GM19397 (cell line): ENCODE measurements around the gene CD52.
"Not testable (repeated sequence)": the region's sequence is repeated elsewhere in the genome, so short reads cannot be mapped to it uniquely, and the experiment has no call there.

Experiments used
- ATAC-seq: cut with Tn5 transposase; IDR thresholded peaks from one replicate; pipeline ENCODE4 v1.9.1; 2021; ENCODE audit warnings: mild to moderate bottlenecking, moderate library complexity; ENCODE audit not compliant: unreplicated experiment

The CD52 gene

DNA sequence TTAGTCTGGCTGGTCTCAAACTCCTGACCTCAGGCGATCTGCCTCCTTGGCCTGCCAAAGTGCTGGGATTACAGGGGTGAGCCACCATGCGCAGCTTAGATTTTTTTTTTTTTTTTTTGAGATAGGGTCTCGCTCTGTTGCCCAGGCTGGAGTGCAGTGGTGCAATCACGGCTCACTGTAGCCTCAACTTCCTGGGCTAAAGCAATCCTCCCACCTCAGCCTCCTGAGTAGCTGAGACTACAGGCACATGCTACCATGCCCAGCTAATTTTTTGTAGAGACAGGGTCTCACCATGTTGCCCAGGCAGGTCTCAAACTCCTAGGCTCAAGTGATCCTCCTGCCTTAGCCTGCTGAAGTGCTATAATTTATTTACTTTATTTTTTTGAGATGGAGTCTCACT, 11.6 kb downstream of the CD52 start:
- ATAC-seq: not testable (repeated sequence)

DNA sequence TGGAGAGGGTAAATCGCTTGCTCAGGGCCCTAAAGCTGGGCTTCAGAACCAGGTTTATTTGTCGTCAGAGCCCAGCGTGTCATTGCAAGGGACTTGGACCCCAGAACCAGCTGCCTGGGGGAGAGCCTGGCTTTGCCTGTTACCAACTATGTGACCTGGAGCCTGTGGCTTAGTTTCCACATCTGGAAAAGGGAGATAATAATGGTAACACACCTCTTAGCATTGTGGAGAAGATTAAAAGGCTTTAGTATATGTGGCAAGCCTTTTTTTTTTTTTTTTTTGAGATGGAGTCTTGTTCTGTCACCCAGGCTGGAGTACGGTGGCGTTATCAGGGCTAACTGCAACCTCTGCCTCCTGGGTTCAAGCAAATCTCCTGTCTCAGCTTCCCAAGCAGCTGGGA, 12.5 kb downstream of the CD52 start:
- no peak for ATAC-seq

DNA sequence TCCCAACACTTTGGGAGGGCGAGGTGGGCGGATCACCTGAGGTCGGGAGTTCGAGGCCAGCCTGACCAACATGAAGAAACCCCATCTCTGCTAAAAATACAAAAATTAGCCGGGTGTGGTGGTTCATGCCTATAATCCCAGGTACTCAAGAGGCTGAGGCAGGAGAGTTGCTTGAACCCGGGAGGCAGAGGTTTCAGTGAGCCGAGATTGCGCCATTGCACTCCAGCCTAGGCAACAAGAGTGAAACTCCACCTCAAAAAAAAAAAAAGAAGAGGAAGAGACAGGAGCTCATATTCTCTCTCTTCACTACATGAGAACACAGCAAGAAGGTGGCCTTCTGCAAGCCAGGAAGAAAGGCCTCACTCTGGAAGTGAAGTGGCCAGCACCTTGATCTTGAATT, 15.6 kb downstream of the CD52 start:
- not testable (repeated sequence) for ATAC-seq

DNA sequence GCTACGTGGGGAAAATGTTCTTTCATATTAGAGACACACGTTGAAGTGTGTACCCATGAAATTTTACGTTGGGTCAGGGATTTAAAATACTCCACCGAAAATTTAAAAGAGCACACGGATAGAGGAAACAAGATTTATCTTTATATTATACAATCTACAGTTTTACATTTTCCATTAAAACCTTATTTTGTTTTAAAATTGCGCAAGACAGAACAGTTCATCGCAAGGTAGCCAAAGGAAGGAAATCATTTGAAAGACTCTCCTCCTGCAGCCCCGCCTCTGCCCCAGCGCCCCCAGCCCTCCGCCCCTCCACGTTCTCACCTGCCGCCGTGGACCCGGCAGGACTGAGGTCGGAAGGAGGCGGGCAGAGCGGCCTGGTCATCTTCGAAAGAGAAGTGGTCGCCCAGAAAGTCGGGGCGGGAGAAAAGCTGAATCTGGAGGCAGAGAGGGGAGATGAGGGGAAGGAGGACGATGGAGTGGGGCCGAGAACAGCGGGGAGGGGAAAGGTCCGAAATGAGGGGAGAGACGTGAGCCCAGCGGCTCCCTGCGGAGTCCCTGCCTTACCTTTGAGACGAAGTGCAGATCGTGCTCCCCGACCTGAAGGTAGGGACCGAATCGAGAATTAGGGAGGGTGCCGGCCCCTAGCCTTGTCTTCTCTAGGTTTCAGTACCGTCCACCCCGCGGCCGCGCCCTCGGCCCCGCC, 18.2 kb downstream of the CD52 start:
- no peak for ATAC-seq

DNA sequence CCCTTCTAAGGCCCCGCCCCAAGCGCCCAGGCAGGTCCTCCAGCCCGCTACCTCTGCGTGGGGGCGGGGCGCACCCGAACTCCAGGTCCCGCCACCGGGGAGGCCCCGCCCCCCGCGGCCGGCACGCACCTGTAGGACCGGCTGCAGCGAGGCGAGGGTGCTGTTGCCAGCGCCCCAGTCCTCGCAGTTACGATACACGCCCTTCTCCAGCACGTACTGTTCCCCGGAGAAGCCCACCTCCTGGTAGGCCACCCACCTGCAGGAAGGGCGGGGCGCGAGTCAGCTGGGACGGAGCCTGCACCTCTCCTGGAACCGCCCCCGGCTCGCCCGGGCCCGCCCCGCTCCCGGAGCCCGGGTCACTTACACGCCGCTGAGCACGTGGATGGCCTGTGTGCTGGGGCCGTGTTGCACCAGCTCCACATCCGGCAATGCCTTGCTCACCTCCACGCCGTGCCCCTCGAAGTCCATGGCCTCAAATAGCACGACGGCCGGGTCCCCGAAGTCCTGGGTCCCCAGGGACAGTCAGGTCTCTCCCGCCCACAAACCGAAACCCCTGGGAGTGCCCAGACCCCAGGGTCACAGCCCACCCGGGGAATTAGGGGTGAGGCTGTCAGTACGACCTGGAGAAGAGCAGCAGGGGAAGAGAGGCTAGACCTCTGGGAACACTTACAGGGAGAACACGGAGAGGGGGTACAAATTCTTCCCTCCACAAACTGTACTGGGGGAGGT, 18.9 kb downstream of the CD52 start:
- ATAC-seq: no peak

DNA sequence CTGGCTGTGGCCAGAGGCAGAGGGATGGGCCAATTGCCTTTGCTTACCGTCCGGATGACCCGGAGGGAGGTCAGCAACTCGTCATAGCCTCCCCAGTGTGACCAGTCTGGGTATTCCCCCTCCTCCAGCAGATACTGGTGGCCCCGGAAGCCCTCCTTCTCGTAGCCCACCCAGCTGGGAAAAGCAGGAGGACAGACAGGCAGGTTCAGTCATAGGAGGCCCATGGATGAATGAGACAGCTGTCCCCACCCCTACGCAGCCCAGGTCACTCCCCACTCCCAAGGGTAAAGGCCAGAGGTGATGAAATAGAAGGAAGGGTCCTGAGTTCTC, 19.4 kb downstream of the CD52 start:
- no peak for ATAC-seq

DNA sequence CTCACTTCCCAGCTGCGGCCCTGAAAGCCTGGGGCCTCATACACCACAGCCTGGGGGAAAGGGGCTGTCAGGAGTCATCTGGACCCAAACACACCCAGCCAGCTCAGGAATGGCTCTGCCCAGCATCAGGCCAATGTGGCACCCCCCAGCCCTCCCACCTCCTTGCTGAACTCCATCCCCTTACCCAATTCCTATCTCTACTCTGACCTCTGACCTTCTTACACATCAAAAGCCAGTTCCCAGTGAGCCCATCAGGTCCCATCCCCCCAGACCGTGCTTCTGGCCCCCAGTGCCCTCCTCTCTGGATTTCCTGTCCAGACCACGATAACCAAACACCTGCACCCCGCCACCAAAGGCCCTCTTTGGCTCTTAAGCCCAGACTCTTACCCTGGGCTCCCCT, 19.9 kb downstream of the CD52 start:
- no peak for ATAC-seq

DNA sequence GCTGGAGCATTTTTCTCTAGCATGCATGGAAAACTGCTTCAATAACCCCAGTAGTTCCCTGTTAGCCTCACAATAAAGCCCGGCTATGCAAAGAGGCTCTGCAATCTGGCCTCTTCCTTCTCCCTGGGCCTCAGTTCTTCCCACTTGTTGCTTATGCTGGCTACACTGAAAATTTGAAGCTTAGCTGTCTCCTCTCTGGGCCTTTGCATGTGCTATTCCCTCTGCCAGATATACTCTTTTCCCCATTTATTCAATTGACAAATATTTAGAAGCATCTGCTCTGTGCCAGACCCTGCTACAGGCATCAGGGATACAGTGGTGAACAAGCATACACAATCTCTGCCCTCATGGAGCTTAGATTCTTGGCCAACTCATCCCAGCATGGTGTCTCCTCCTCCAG, 20.9 kb downstream of the CD52 start:
- no peak for ATAC-seq

DNA sequence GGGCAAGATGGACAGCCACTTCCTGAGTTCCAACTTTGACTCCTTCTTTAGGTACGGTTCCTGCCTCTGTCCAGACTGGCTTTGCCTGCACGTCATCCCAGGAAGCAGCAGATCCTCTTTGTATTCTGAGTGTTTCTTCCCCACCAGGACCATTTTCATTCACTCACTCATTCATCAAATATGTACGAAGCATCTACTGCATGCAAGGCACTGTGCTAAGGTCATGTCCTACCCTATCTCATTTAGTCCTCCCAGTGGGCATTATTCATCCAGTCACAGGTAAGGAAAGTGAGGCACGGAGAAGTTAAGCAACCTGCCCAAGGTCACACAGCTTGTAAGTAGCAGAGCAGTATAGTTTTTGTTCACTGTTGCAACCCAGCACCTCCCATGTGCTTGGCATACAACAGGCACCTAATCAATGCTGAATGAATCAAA, 22.3 kb downstream of the CD52 start:
- ATAC-seq: no peak

DNA sequence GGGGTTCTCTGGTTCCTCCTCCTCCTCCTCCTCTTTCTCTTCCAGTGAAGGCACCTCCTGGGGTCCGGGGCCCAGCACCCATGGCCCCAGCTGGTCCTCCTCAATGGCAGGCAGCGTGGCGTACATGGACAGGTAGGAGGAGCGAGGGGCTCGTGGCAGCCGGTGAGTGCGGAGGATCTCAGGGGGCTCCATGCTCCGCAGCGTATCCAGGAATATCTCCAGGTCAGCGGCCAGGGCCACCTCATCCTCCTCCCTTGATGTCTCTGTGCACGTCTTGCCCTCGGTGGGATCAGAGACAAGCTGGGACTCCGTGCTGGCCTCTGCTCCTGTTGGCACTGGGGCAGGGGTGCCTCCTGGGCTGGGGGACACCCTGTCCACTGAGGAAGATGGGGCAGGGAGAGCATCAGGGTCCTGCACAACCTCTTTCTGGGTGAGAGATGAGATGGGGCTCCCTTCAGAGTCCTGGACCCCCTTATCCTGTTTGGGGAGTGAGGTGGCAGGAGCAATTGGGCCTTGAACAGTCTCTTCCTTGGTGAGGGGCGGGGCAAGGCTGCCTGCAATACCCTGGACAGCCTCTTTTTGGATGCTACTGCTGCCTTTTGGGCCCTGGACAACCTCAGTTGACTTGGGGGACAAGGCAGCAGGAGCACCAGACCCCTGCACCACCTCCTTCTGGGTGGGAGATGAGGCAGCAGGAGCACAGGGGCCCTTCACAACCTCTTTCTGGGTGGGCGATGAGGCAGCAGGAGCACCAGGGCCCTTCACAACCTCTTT, 26.6 kb downstream of the CD52 start:
- ATAC-seq: no peak

DNA sequence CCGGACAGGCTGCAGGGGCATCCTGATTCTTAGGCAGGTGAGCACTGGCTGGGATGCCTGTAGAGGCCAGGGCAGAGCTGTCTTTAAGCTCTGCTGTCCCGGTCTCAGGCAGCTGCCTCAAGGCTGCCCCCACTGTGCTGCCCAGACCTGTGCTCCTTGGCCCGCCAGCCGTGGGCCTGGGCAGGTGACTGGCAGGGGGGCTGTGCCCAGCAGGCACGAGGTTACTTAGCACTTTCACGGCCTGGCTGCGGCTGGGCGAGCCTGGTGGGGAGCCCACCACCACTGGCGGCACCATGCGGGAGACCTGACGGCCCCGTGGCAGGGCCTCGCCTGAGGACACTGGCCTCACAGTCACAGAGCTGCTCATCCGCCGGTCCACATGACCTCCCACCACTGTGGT, 28.0 kb downstream of the CD52 start:
- ATAC-seq: no peak

DNA sequence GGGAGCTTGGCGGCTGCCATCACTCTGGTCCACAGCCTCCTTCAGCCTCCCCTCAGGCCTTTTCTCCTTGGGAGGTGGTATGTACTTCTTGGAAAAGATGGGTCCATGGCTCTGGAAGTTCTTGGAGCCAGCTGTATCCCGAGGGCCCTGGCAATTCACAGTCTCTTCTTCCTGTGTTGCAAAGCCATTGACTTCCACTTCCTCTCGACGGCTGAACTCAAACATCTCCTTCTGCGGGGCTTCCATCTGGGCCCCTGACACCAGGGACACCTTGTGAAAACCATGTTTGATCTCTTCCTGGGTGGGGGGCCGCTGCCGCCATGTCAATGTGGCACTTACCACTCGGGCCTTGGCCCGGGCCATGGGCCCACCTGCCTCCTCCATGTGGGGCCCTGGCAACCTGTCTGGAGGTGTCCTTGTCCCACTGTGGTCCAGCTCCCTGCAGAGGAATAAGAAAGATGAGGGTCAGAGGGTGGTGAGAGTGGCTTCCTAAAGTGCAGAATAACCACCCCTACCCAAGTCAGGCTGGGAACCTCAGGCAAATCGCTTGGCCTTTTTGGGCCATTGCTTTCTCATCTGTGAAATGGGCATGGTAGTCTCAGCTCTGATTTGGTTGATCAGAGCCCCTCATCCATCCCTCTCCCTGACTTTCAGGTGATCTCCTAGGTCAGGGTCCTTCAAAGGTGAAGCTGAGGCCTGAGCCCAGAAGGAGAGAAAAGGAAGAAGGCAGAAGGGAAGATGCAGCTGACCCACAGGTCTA, 28.7 kb downstream of the CD52 start:
- no peak for ATAC-seq

DNA sequence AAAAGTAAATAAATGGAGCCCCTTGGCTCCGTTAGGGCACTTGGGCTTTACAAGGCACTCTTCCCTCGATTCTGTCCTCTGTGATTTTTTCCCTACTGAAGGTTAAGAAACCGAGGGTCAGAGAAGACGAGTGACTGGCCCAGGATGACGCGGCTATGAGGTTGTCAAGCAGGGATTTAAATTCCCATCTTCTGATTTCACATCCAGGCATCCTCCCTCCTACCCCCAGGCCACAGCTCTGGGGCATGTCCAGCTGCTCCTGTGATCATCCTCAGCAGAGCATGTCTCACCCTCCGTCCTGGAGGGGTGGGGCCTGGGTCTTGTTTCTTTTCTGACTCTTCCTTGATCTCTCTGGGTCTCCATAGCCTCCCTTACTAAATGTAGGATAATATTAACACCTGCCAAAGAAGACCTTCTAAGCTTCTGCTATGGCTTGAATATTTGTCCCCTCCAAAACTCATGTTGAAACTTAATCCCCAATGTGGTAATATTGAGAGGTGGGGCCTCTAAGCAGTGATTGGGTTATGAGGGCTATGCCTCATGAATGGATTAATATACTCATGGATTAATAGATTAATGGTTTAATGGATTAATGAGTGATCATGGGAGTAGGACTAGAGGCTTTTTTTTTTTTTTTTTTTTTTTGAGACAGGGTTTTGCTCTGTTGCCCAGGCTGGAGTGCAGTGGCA, 31.6 kb downstream of the CD52 start:
- ATAC-seq: no peak

DNA sequence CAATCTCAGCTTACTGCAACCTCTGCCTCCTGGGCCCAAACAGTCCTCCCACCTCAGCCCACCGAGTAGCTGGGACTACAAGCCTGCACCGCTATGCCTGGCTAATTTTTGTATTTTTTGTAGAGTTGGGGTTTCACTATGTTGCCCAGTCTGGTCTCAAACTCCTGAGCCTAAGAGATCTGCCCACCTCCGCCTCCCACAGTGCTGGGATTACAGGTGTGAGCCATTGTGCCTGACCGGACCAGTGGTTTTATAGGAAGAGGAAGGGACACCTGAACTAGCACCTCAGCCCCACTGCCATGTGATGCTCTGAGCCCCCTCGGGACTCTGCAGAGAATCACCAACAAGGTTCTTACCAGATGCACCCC, 32.1 kb downstream of the CD52 start:
- ATAC-seq: no peak

DNA sequence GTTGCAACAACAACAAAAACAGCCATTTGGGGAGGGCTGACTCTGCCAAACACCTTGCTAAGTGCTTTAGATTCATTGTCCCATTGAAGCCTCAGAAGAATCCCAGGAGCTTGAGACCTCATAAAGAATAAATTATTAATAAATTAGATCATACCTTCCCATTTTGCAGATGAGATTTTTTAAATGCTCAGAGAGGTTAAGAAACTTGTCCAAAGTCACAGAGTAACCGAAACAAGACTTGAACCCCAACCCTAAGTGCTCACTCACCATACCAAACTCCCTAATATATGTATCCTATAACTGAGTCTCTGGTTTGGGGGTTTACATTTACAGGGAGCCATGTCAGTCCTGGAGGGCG, 32.6 kb downstream of the CD52 start:
- no peak for ATAC-seq

DNA sequence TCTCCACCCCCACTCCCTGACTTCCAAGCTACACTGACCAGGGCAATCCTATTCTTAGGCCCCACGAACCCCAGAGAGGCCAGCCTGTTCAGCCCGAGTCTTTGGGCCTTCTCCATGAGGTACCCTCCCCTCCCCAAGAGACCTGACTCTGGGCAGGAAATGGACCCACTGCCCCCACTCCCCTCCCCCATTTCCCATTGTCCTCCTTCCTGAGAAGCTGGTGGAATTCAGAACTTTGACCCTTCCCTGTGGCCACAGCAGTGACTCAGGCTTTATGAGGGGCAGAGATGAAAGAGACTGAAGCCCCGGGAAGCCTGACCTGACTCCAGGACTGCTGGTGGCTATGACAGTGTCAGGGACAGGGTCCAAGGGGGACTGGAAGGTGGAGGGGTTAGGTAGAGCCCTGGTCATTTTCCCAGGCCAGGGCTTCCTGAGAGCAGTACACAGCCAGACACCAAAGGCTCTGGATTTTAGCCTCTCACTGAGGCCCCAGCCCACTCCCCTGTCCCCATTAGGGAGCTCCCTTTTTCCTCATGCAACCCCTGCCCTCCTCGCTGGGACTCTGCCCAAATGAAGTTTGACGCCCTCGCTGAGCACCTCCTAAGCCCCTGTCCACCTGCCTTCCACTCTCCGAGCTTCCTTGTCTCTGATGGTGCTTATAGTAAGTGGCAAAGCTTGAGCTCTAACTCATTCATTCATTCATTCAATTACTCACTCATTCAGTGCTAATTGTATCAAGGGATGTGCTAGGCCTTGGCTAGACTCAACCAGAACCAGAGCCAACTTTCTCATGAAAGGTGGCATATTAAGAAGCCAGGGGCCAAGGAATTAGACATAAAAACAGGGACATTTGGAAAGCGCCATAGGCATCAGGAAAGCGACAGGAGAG, 33.2 kb downstream of the CD52 start:
- ATAC-seq: no peak

DNA sequence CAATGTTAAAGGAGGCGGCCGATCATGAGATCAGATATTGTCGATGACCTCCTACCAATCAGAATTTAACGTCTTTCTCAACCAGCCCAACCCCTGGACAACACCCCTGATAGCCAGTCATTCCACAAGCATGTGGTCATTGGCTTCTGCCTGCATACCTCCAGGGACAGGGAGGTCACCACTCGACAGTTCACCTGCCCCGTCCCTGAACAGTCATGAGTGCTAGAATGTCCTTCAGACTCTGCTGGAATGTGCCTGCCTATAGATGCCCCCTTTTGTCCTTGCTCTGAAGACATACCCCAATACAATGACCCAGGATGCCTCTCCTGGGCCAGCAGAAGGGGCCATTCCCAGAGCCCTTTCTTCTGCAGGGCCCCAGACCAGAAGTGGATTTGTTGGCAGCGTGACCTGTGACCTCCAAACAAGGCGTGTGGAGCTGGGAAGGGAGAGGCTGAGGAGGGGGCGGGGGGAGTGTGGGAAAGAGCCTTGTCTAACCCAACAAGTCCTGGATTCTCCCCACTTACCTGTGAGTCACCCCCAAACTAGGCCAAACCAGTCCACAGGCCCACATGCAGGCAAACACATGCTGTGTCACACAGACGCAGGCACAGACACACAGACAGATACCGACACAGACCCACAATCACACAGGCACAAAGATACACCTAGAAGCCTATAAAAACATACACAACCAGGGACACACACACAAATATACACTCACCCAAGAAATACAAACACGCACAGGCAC, 34.0 kb downstream of the CD52 start:
- no peak for ATAC-seq

DNA sequence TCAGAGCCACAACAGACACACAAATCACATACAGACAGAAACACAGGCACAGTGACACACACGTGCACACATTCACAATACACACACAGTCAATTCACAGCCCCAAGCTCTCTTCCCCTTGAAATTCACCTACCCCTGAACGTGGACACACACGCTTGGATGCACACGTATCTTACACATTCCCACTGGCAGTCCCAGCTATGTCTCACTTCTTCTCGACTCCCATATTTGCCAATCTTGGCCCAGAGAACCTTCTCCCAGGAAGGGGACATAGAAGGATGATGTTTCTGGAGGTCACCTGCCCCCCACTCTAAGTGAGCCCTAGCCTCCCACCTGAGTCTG, 34.6 kb downstream of the CD52 start:
- ATAC-seq: no peak

DNA sequence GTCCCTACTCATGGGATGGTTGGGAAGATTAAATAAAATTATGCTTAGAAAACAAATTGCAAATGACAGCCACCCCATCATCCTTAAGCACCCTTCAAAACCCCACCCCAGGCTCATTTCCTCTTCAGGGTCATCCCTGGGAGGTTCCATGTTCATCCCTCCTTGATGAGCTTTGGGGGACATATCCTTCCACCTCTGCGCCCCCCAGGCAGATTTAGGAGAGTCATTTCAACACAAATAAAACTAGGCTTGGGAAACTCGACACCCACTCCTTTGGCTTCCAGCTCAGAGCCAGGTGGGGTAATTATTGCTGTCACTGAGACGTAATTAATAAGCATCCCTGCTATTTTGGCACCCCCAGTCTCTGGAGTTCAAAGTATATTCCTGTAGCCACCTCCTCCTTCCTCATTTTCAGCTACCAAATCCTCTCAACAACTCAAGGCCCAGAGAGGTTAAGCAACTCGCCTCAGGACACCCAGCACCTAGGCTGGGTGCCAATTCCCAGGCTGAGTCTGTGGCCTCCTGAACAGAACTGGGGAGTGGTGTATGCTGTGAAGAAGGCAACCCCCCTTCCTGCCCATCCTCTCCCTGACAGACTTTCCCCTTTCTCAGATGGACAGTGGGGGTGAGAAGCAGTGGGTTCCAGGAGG, 35.6 kb downstream of the CD52 start:
- ATAC-seq: no peak
